Common myeloid progenitor, CD34-positive (primary cell): ENCODE results near the gene GPRC5C.

ENCODE experiments used
- CTCF ChIA-PET: fragments of 350-600 bp; sonication (Branson Sonifier 250); formaldehyde crosslinking; loops from one replicate; lab custom pipeline; 2021; ENCODE audit warnings: antibody characterized with exemption; lab: Charles Lee
- POLR2A ChIA-PET: fragments of 350-600 bp; sonication (Branson Sonifier 250); formaldehyde crosslinking; loops from one replicate; lab custom pipeline; 2021; ENCODE audit warnings: antibody characterized with exemption; lab: Charles Lee
- DNase-seq, 3 donors: peaks; one replicate each; pipeline versions ENCODE4 v3.0.0 to v3.0.0-alpha.2; 2013
- H3K27ac ChIP-seq, 2 experiments: 1 replicate in 1 of 2; 2 replicates in 1 of 2; pipeline ENCODE4 v1.7.0; 2013; ENCODE audit warnings: inconsistent platforms in 2 of 2, low read length in 2 of 2, mild to moderate bottlenecking in 2 of 2, low read depth in 1 of 2, moderate library complexity in 1 of 2; ENCODE audit not compliant: severe bottlenecking in 2 of 2, insufficient read depth in 1 of 2, poor library complexity in 1 of 2
- H3K27me3 ChIP-seq, 5 experiments: replicated peaks in 2 of 5; 1 replicate in 3 of 5; 2 replicates in 2 of 5; pipeline versions ENCODE4 v1.6.1 to v1.7.0; 2013; ENCODE audit warnings: low read length in 4 of 5, mild to moderate bottlenecking in 2 of 5, moderate library complexity in 2 of 5, inconsistent platforms in 1 of 5; ENCODE audit not compliant: insufficient read depth in 5 of 5, control insufficient read depth in 4 of 5
- H3K36me3 ChIP-seq, 4 experiments: 1 replicate in 2 of 4; 2 replicates in 2 of 4; pipeline versions ENCODE4 v1.6.1 to v1.7.0; 2013; ENCODE audit warnings: low read length in 3 of 4, control low read depth in 1 of 4, mild to moderate bottlenecking in 1 of 4; ENCODE audit not compliant: control insufficient read depth in 4 of 4, insufficient read depth in 4 of 4
- H3K4me1 ChIP-seq, 4 experiments: 1 replicate in 3 of 4; 2 replicates in 1 of 4; pipeline versions ENCODE4 v1.6.1 to v1.7.1; 2013; ENCODE audit warnings: low read length in 3 of 4, mild to moderate bottlenecking in 3 of 4, control low read depth in 1 of 4, inconsistent platforms in 1 of 4, moderate library complexity in 1 of 4; ENCODE audit not compliant: control insufficient read depth in 4 of 4, insufficient read depth in 4 of 4; ENCODE audit errors: control extremely low read depth in 1 of 4
- H3K4me3 ChIP-seq, 7 experiments: 1 replicate in 4 of 7; 2 replicates in 3 of 7; pipeline versions ENCODE4 v1.5.1 to v1.7.0; 2013; ENCODE audit warnings: mild to moderate bottlenecking in 7 of 7, low read length in 6 of 7, moderate library complexity in 6 of 7, inconsistent platforms in 2 of 7, low read depth in 2 of 7, control low read depth in 1 of 7; ENCODE audit not compliant: insufficient read depth in 4 of 7, control insufficient read depth in 1 of 7; ENCODE audit errors: extremely low read depth in 1 of 7
- H3K9me3 ChIP-seq, 5 experiments: 1 replicate in 4 of 5; 2 replicates in 1 of 5; pipeline versions ENCODE4 v1.6.1 to v1.7.1; 2013; ENCODE audit warnings: low read length in 4 of 5, mild to moderate bottlenecking in 2 of 5, inconsistent platforms in 1 of 5, low read depth in 1 of 5, moderate library complexity in 1 of 5; ENCODE audit not compliant: control insufficient read depth in 4 of 5, insufficient read depth in 2 of 5; ENCODE audit errors: control extremely low read depth in 1 of 5
- WGBS: methylation state at CpG from one replicate; pipeline ENCODE4 v1.1.5; 2013; ENCODE audit not compliant: insufficient coverage; 5-methylcytosine and 5-hydroxymethylcytosine counted together

Gene GPRC5C

GRCh38 chr17:74455025-74455545 lies 23.2 kb downstream of the GPRC5C start:
- H3K27ac ChIP-seq, result no peak overlapping the region
- H3K9me3 ChIP-seq, result no peaks in the 10 kb centered on the region
- 95% methylated on average over 5 of the region's 15 CpGs for WGBS
- DNase-seq, result no peak
- peaks cover 0 to 43% (median 41%) of the 10 kb centered on the region in 4 experiments for H3K4me1 ChIP-seq
- ChIA-PET POLR2A (no interaction called here), CTCF (interaction anchor here (0.8 to 10.3 kb wide), 18 partner anchors 9 to 159 kb away, joined by 3 to 184 read pairs (median 4); partner anchors contain the start of gene BTBD17)
- peaks cover 0 to 5% (median 0%) of the 10 kb centered on the region in 5 experiments for H3K27me3 ChIP-seq
- H3K36me3 ChIP-seq, result no peaks in the 10 kb centered on the region
- H3K4me3 ChIP-seq, result no peak overlapping the region

- Histone ChIP-seq H3K36me3 (no peaks in the 10 kb centered on the region), H3K27me3 (peaks cover 0 to 5% (median 0%) of the 10 kb centered on the region in 5 experiments), H3K9me3 (no peaks in the 10 kb centered on the region), H3K27ac (no peak overlapping the region), H3K4me3 (no peak overlapping the region), H3K4me1 (peaks cover 0 to 50% (median 47%) of the 10 kb centered on the region in 4 experiments)
- ChIA-PET CTCF (interaction anchor here (0.8 to 10.3 kb wide), 14 partner anchors 10 to 160 kb away, joined by 3 to 184 read pairs (median 7); partner anchors contain the start of gene BTBD17), POLR2A (no interaction called here)
- DNase-seq, result no peak
- 100% methylated on average over 4 of the region's 5 CpGs for WGBS
These were observed 23.9 kb downstream of the GPRC5C start for GRCh38 chr17:74455821-74456220.

GRCh38 chr17:74457146-74457819 lies 25.4 kb downstream of the GPRC5C start:
- no peak overlapping the region for H3K27ac ChIP-seq
- ChIA-PET POLR2A (no interaction called here), CTCF (interaction anchor here (0.6 to 10.3 kb wide), 36 partner anchors 9 to 161 kb away, joined by 3 to 184 read pairs (median 5); partner anchors contain the start of genes BTBD17, CD300A and CD300C)
- H3K9me3 ChIP-seq, result no peaks in the 10 kb centered on the region
- 36% methylated on average over 12 of the region's 18 CpGs for WGBS
- H3K4me3 ChIP-seq, result peak overlapping the region in 1 of 7 experiments; percentile 6
- H3K4me1 ChIP-seq, result peaks cover 1 to 61% (median 61%) of the 10 kb centered on the region in 4 experiments
- DNase-seq, result peak in 2 of 3 donors; percentile 72 to 80
- H3K36me3 ChIP-seq, result no peaks in the 10 kb centered on the region
- H3K27me3 ChIP-seq, result peaks cover 0 to 5% (median 0%) of the 10 kb centered on the region in 5 experiments

- 28% methylated on average over 3 of the region's 6 CpGs for WGBS
- Histone ChIP-seq H3K27me3 (peaks cover 0 to 3% (median 0%) of the 10 kb centered on the region in 5 experiments), H3K9me3 (no peaks in the 10 kb centered on the region), H3K27ac (no peak overlapping the region), H3K4me1 (peaks cover 2 to 66% (median 64%) of the 10 kb centered on the region in 4 experiments), H3K4me3 (peak overlapping the region in 1 of 7 experiments; percentile 6), H3K36me3 (no peaks in the 10 kb centered on the region)
- DNase-seq, result no peak
- POLR2A ChIA-PET, result interaction anchor here (0.6 kb wide), 1 partner anchor 142 kb away, joined by 3 read pairs; no protein-coding TSS in a partner anchor
- CTCF ChIA-PET, result interaction anchor here (0.7 to 10.3 kb wide), 26 partner anchors 8 to 157 kb away, joined by 3 to 184 read pairs (median 7); partner anchors contain the start of genes BTBD17 and CD300A
These were observed 25.9 kb downstream of the GPRC5C start for GRCh38 chr17:74457820-74458166.

DNA sequence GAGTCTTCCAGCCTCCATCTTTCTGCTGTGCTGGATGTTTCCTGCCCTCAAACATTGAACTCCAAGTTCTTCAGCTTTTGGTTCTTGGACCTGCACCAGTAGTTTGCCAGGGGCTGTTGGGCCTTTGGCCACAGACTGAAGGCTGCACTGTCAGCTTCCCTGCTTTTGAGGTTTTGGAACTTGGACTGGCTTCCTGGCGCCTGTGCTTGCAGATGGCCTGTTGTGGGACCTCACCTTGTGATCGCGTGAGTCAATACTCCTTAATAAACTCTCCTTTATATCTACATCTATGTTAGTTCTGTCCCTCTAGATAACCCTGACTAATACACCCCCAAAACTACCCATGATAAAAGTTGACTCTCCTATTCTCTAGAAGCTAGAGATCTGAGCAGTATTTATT lies 26.9 kb downstream of the GPRC5C start:
- CTCF ChIA-PET, result interaction anchor here (0.8 to 10.3 kb wide), 15 partner anchors 12 to 97 kb away, joined by 3 to 184 read pairs (median 8); partner anchors contain the start of gene BTBD17
- no peaks in the 10 kb centered on the region for H3K27me3 ChIP-seq
- POLR2A ChIA-PET, result interaction anchor here (0.7 kb wide), 1 partner anchor 33 kb away, joined by 3 read pairs; no protein-coding TSS in a partner anchor
- H3K27ac ChIP-seq, result no peak overlapping the region
- WGBS, result 60% methylated on average over 1 of the region's 3 CpGs
- peaks cover 4 to 69% (median 65%) of the 10 kb centered on the region in 4 experiments for H3K4me1 ChIP-seq
- no peaks in the 10 kb centered on the region for H3K9me3 ChIP-seq
- no peaks in the 10 kb centered on the region for H3K36me3 ChIP-seq
- peak in 1 of 3 donors; percentile 48 for DNase-seq
- no peak overlapping the region for H3K4me3 ChIP-seq

- H3K4me1 ChIP-seq, result peaks cover 9 to 71% (median 68%) of the 10 kb centered on the region in 4 experiments
- no peaks in the 10 kb centered on the region for H3K36me3 ChIP-seq
- H3K9me3 ChIP-seq, result no peaks in the 10 kb centered on the region
- no peak overlapping the region for H3K27ac ChIP-seq
- no peaks in the 10 kb centered on the region for H3K27me3 ChIP-seq
- DNase-seq, result no peak
- WGBS, result 92% methylated on average over 7 of the region's 7 CpGs
- H3K4me3 ChIP-seq, result no peak overlapping the region
- ChIA-PET CTCF (interaction anchor here (0.8 to 10.3 kb wide), 13 partner anchors 11 to 98 kb away, joined by 3 to 184 read pairs (median 8); partner anchors contain the start of gene BTBD17), POLR2A (no interaction called here)
These were observed 27.7 kb downstream of the GPRC5C start for GRCh38 chr17:74459622-74460021.
